HG02610 (cell line): ENCODE results near the gene HM13.
"Not testable (repeated sequence)": the region's sequence is repeated elsewhere in the genome, so short reads cannot be mapped to it uniquely, and the experiment has no call there.

Experiments
- ATAC-seq: cut with Tn5 transposase; IDR thresholded peaks from one replicate; pipeline ENCODE4 v1.9.1; 2021; ENCODE audit warnings: mild to moderate bottlenecking, moderate library complexity; ENCODE audit not compliant: unreplicated experiment

The HM13 gene

DNA sequence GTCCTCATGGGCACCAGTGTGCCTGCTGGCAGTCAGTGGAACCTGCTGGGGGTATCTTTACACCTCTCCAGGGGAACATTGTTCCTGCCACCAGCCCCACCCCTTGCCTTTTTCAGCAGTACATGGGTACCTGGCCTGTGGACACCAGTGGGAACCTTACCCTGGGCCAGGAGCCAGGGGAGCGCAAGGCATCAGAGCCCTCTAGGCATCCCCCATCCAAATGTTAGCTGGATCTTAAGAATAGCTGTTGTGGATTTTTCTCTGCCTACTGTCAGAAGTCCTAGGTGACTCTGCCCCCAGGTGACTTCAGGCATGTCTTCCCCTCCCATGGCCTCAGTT lies 52.0 kb downstream of the HM13 start:
- no peak for ATAC-seq

- ATAC-seq, result no peak
Observed at GRCh38 chr20:31566658-31567379, 52.6 kb downstream of the HM13 start.

DNA sequence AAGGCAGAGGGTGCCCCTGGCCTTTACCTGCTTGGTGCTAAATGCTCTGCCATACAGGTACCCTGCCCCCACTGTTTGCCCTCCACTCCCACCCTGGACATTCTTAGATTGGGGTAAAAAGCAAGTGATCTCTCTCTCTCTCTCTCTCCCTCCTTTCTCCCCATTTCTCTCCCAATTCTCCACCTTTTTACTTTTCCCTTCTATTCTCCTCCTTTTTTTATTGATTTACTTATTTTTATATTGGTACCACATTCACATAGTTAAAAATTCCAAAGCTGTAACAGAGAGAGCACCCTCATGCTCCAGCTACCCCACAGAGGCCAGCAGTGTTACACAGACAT lies 53.1 kb downstream of the HM13 start:
- no peak for ATAC-seq

GRCh38 chr20:31568041-31568731 lies 53.9 kb downstream of the HM13 start:
- no peak for ATAC-seq

DNA sequence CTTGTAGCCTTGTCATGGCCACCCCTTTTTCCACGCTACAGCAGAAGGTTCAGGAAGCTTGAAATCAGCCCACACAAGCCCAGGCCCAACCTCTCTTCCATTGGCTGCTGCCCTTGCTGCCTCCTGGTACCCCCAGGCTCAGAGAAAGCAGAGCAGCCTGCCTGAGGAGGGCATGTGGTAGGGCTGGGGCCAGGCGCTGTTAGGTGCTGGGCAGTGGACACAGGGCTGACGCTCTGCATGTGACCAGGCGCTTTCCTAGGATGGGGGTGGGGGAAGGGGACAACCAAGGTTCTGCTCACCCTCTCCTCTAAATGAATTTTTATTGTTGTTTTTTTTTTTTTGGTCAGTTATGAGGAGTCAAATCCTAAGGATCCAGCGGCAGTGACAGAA lies 54.5 kb downstream of the HM13 start:
- no peak for ATAC-seq

- no peak for ATAC-seq
Observed at GRCh38 chr20:31569163-31570020, 55.1 kb downstream of the HM13 start.

DNA sequence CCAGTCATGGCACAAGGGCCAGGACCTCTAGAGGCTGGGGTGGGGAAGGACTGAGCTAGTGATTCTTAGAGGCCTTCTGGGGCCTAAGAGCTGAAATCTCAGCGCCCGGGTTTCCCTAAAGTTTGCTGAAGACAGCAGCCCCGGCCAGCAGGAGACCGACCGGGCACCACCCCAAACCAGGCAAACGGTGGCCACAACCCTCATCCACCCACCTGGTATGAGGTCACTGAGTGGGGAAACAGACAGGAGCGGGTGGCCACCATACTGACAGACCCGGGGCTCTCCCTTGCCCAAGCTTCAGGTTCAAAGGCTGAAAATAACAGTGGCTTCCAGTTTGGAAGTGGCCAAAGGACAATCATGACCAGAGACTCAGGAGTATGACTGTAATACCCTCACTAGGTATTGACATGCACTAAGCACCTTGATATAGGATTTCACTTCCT lies 55.8 kb downstream of the HM13 start:
- ATAC-seq, result no peak

DNA sequence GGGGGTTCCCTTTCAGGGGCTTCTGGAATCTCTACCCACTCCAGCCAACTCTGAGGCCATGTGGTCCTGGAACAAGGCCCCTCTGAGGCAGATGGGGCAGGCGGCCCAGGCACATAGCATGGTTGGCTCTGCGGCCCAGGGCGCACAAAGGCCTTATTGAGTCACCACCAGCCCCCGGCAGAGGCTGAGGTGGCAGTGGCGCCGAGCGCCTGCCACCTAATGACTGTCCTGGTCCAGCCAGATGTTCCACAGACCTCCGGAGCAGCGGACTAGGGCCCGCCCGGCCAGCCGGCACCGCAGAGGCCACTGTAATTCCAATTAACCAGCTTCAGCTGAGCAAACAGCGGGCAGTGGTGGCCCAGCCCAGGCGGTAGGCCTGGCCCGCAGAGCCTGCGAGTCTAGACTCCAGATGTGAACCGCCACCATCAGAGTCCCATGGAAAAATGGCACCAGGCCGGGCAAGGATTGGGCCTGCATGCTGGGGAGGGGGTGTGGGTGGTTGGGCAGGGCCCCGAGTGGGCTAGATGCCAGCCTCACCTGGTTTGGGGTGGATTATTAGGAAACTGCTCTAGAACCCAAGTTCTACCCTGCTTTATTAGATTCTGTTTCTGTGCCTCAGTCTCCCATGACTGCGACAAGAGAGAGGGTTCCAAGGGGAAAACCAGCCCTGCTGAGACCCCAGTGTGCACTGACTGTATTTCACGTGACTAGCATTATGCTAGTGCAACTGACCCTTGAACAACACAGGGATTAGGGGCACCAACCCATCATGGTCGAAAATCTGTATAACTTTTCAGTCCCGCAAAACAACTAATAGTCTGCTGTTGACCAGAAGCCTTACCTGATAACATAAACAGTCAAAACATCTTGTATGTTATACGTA lies 56.7 kb downstream of the HM13 start:
- ATAC-seq, result no peak

GRCh38 chr20:31572042-31572700 lies 57.9 kb downstream of the HM13 start:
- ATAC-seq, result no peak

DNA sequence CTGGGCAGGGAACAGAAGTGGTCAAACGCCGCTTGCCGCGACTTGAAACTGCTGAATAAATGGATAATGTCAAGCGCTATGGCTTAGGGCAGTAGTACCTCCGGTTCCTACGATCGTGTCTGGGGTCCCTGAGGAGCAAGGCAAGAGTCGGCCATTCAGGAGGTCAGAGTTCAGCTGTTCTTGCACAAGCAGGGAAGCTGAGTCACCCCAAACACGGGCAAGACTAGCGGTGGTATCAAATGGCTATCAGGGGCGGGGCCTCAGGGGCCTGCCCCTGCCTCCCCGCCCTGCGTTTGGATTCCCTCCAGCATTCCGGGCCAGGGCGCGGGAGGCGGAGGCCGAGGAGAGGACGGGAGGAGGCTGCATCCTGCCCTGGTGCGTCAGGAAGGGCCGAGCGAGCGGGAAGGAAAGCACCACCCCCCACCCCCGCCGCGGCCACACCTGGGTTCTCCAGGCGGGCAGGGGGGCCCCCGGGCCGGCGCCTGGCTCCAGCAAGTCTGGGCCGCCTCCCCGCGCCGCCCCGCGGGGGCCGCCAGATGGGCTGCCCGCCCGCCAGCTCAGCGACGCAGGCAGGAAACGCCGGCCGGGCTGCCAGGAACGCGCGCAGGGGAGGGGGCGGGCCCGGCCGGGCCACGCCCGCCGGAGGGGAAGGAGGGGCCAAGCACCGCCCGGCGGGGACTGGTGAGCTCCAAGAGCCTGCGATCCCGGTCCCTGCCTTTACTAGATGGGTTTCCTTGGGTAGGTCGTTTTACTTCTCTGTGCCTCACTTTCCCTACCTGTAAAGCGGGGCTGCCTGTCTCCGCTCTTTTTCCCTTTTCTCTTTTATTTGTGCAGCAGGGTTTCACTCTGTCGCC lies 58.7 kb downstream of the HM13 start:
- peak; percentile 90 for ATAC-seq

DNA sequence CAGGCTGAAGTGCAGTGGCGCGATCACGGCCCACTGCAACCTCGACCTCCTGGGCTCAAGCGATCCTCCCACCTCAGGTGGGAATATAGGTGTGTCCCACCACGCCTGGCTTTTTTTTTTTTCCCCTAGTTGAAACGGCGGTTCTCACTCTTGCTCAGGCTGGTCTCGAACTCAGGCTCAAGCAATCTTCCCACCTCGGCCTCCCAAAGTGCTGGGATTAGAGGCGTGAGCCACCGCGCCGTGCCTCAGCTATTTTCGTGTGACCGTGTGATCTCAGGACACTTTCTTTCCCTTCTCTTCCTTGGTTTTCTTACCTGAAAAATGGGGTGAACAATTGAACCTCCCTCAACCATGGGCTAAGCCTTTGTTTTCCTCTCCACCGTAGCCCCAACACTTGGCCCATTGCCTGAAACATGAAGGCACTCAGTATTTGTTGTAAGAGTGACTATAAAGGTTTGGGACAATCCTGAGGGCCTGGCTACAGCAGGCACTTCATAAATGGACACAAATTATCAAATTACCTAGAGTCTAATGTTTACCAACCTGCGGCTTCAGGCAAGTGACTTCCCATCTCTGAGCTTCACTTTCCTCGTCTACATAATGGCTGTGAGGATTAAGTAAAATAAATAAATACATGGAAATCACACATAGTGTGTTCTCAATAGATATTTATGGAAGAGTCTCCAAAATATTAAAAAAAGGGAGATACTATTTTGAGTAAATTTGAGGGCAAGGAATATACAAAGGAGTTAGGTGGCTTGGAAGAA lies 59.5 kb downstream of the HM13 start:
- ATAC-seq, result peak; percentile 2

DNA sequence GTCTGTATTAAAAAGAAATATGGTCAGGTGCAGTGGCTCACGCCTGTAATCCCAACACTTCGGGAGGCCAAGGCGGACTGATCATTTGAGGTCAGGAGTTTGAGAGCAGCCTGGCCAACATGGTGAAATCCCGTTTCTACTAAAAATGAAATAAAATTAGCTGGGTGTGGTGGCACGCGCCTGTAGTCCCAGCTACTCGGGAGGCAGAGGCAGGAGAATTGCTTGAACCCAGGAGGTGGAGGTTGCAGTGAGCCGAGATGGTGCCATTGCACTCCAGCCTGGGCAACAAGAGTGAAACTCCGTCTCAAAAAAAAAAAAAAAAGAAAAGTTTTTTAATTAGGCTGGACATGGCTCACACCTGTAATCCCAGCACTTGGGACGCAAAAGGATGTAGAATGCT lies 60.7 kb downstream of the HM13 start:
- not testable (repeated sequence) for ATAC-seq

DNA sequence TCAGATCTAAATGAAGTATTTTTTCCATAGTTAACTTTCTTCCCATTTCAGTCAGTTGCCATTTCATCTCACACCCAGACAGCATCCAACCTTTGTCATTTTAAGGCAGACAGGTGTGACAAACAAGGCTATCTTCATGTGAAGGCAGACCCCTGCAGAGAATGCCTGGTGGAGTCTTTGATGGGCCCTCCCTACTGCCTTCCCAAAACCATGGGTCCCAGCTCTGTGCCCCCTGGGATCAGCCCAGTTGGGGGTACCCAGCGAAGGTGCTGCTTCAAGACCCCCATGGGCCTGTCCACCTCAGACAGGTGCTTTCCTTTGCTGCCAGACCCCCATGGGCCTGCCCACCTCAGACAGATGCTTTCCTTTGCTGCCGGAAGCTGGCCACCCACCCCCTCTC lies 62.5 kb downstream of the HM13 start:
- ATAC-seq, result no peak

- no peak for ATAC-seq
Observed at GRCh38 chr20:31577194-31577593, 63.0 kb downstream of the HM13 start.

- no peak for ATAC-seq
Observed at GRCh38 chr20:31578448-31579138, 64.4 kb downstream of the HM13 start.

DNA sequence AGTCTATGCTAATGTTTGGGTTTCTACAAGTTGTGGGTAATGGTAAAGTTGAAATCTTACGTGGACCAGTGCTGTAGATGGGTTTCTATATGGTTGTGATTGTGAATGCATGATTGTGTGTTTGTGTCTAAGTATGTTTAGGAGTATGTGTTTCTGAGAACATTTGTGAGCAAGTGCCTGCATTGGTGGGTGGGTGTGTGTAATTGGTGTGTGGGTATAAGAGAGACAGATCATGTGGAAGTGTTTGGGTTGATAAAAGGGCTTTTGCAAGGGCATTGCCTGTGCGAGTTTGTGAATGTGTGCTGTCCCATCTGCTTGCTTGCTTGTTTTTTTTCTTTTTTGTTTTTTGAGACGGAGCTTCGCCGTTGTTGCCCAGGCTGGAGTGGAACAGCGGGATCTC lies 65.0 kb downstream of the HM13 start:
- no peak for ATAC-seq

DNA sequence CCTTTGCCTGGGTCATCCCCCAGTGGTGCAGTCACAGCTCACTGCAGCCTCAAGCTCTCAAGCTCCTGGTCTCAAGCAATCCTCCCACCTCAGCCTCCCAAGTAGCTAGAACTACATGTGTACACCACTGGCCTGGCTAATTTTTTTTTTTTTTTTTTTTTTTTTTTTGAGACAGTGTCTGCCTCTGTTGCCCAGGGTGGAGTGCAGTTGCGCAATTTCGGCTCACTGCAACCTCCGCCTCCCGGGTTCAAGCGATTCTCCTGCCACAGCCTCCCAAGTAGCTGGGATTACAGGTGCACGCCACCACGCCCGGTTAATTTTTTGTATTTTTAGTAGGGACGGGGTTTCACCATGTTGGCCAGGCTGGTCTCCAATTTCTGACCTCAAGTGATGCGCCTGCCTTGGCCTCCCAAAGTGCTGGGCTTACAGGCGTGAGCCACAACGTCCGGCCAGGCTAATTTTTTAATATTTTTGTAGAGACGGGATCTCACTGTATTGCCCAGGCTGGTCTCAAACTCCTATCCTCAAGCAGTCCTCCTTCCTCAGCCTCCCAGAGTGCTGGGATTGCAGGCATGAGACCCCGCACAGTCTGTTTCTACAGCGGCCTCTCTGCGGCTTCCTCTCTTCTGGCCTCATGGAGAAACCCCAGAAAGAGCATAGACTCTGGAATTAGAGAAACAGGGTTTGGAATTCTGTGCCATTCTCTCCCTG lies 65.9 kb downstream of the HM13 start:
- ATAC-seq, result not testable (repeated sequence)
